SH-SY5Y (cell line): Measurements from ENCODE around the gene TUBA8.

Experiments
- GATA2 ChIP-seq: IDR thresholded peaks from 2 replicates; pipeline ENCODE4 v1.6.1; 2011; ENCODE audit warnings: mild to moderate bottlenecking, low read depth, low read length
- GATA3 ChIP-seq: IDR thresholded peaks from 2 replicates; pipeline ENCODE4 v1.6.1; 2011; ENCODE audit warnings: low read depth, mild to moderate bottlenecking, low read length, moderate library complexity

GRCh38 chr22:18146389-18146753, 35.8 kb downstream of the TUBA8 start:
- no peak for TF ChIP-seq GATA2
- TF ChIP-seq GATA3, result no peak
